ENCODE results near the gene GNAS-AS1.

GNAS-AS1 gene

DNA sequence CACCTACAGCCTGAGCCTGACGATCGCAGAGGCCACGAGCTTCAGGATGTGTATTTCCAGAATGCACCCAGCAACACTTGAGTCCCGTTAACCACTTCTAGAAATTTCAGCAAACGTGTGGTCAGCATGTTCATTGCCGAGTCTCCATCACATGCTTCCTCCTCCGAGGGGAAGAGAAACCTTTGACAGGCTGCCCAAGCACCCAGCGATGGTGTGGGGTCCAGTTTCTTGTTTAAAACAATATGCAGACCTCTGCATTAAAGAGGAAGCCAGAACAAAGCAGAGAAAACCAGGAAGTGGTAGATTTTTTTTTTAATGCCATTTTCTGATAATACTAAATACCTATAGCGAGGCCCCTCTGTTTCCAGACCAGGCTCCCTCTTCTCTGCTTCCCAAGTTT, 71.9 kb downstream of the GNAS-AS1 start:
- no peak overlapping the region for H3K4me3 Mint-ChIP-seq
- peaks cover 12% of the 10 kb centered on the region for H3K4me1 Mint-ChIP-seq
- no peak overlapping the region for H3K27ac Mint-ChIP-seq
- peaks cover 22% of the 10 kb centered on the region for H3K27me3 Mint-ChIP-seq (ENCODE audit: low read depth, poor library complexity)
- no peak for TF ChIP-seq CTCF (IDR thresholded peaks at IDR 0.05)
- H3K36me3 Mint-ChIP-seq (ENCODE audit: low read depth) = no peaks in the 10 kb centered on the region
- DNase-seq = no peak
- no peaks in the 10 kb centered on the region for H3K9me3 Mint-ChIP-seq

DNA sequence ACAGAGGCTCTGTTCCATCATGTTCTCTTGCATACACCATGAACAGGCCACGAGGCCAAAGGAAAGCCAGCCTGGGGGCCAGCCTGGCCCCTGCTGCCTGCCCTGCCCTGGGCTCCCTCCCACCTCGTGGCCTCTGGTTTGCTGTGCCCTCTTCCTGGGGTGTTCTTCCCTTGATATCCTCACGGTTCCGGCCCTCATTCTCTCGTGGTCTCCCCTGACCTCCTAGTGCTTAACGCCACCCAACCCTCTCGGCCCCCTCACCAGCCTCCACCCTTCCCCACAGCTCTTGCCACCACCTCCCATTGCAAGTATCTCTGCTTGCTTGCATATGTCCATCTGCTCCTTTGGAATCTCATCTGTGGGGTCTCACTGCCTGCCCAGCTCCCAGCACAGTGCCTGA, 73.0 kb downstream of the GNAS-AS1 start:
- peaks cover 21% of the 10 kb centered on the region for H3K27me3 Mint-ChIP-seq (ENCODE audit: low read depth, poor library complexity)
- peaks cover 15% of the 10 kb centered on the region for H3K4me1 Mint-ChIP-seq
- no peaks in the 10 kb centered on the region for H3K9me3 Mint-ChIP-seq
- H3K36me3 Mint-ChIP-seq (ENCODE audit: low read depth) = no peaks in the 10 kb centered on the region
- DNase-seq = no peak
- H3K4me3 Mint-ChIP-seq = no peak overlapping the region
- no peak for TF ChIP-seq CTCF (IDR thresholded peaks at IDR 0.05)
- H3K27ac Mint-ChIP-seq = no peak overlapping the region

GRCh38 chr20:58776109-58776508, 74.6 kb downstream of the GNAS-AS1 start:
- no peaks in the 10 kb centered on the region for H3K9me3 Mint-ChIP-seq
- H3K36me3 Mint-ChIP-seq (ENCODE audit: low read depth) = no peaks in the 10 kb centered on the region
- TF ChIP-seq CTCF (IDR thresholded peaks at IDR 0.05) = no peak
- H3K4me3 Mint-ChIP-seq = no peak overlapping the region
- H3K27ac Mint-ChIP-seq = no peak overlapping the region
- peaks cover 21% of the 10 kb centered on the region for H3K27me3 Mint-ChIP-seq (ENCODE audit: low read depth, poor library complexity)
- peaks cover 9% of the 10 kb centered on the region for H3K4me1 Mint-ChIP-seq
- DNase-seq = no peak

- no peak for DNase-seq
- Mint-ChIP-seq H3K9me3 (no peaks in the 10 kb centered on the region), H3K4me1 (peaks cover 4% of the 10 kb centered on the region), H3K4me3 (no peak overlapping the region), H3K36me3 (ENCODE audit: low read depth) (no peaks in the 10 kb centered on the region), H3K27ac (no peak overlapping the region), H3K27me3 (ENCODE audit: low read depth, poor library complexity) (peaks cover 27% of the 10 kb centered on the region)
- TF ChIP-seq CTCF (IDR thresholded peaks at IDR 0.05) = no peak
Measured at GRCh38 chr20:58775371-58775770, 75.3 kb downstream of the GNAS-AS1 start.

DNA sequence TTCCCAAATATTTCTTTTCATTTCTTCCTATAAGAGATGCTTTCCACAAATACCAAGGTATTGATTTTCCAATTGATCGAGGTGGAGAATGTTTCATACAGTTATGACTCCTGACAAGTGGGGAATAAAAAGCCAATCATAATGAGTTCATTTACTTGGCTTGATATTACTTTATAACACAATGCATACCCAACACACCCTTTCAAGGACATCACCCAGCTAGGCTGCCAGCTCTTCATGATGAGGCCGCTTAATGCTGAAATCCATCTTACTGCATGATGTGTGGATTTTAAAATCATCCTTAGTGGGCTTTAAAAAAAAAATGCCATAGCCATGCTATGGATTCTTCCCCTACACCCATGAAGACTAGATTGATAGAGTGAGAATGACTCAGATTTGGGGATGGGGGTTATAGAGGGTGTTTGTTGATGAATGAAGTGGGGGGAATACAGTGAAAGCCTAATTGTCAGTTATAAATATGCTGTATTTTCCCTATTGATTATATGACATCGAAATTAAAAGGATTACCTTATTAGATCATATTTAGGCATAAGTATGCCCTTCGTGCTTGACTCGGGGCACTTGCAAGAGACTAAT, 75.9 kb downstream of the GNAS-AS1 start:
- Mint-ChIP-seq H3K27ac (no peak overlapping the region), H3K36me3 (ENCODE audit: low read depth) (no peaks in the 10 kb centered on the region), H3K4me3 (no peak overlapping the region), H3K4me1 (peaks cover 4% of the 10 kb centered on the region), H3K27me3 (ENCODE audit: low read depth, poor library complexity) (peaks cover 30% of the 10 kb centered on the region), H3K9me3 (no peaks in the 10 kb centered on the region)
- DNase-seq = no peak
- no peak for TF ChIP-seq CTCF (IDR thresholded peaks at IDR 0.05)

GRCh38 chr20:58774214-58774613, 76.5 kb downstream of the GNAS-AS1 start:
- no peak overlapping the region for H3K4me3 Mint-ChIP-seq
- DNase-seq = no peak
- H3K9me3 Mint-ChIP-seq = no peaks in the 10 kb centered on the region
- no peak for TF ChIP-seq CTCF (IDR thresholded peaks at IDR 0.05)
- H3K4me1 Mint-ChIP-seq = peaks cover 4% of the 10 kb centered on the region
- H3K27ac Mint-ChIP-seq = no peak overlapping the region
- H3K36me3 Mint-ChIP-seq (ENCODE audit: low read depth) = no peaks in the 10 kb centered on the region
- H3K27me3 Mint-ChIP-seq (ENCODE audit: low read depth, poor library complexity) = peaks cover 31% of the 10 kb centered on the region
